Liver (tissue), 9 donors: ENCODE measurements around the gene PRDM8. TPM values are rescaled to one million over a fixed set of nuclear protein-coding genes. Genes with fewer than 3 reads are reported as not detected.

Source experiments
- DNase-seq: peaks from one replicate; pipeline ENCODE4 v3.0.0-alpha.2; 2017; ENCODE audit warnings: low spot score
- H3K27ac ChIP-seq, 2 donors: one replicate each; pipeline ENCODE4 v1.7.0; 2013; ENCODE audit warnings: inconsistent platforms in 2 of 2, low read length in 2 of 2, control low read depth in 1 of 2, low read depth in 1 of 2, mild to moderate bottlenecking in 1 of 2
- H3K27me3 ChIP-seq, 4 donors: one replicate each; pipeline versions ENCODE4 v1.6.1 to v1.7.0; 2013; ENCODE audit warnings: low read length in 3 of 4, inconsistent platforms in 1 of 4, mild to moderate bottlenecking in 1 of 4, moderate library complexity in 1 of 4; ENCODE audit not compliant: control insufficient read depth in 4 of 4, insufficient read depth in 4 of 4
- H3K36me3 ChIP-seq, 4 donors: one replicate each; pipeline versions ENCODE4 v1.6.1 to v1.7.0; 2013; ENCODE audit warnings: low read length in 3 of 4, mild to moderate bottlenecking in 3 of 4, low read depth in 1 of 4, moderate library complexity in 1 of 4; ENCODE audit not compliant: control insufficient read depth in 4 of 4, insufficient read depth in 3 of 4
- H3K4me1 ChIP-seq, 4 donors: one replicate each; pipeline versions ENCODE4 v1.6.1 to v1.7.0; 2013; ENCODE audit warnings: low read length in 3 of 4, mild to moderate bottlenecking in 3 of 4, moderate library complexity in 1 of 4; ENCODE audit not compliant: control insufficient read depth in 4 of 4, insufficient read depth in 4 of 4
- H3K4me3 ChIP-seq, 3 donors: one replicate each; pipeline versions ENCODE4 v1.6.1 to v1.7.0; 2013; ENCODE audit warnings: low read length in 3 of 3, control low read depth in 1 of 3, low read depth in 1 of 3, mild to moderate bottlenecking in 1 of 3
- H3K9ac ChIP-seq, 2 donors: one replicate each; pipeline ENCODE4 v1.7.0; 2013; ENCODE audit warnings: low read length in 2 of 2, mild to moderate bottlenecking in 2 of 2, moderate library complexity in 2 of 2, control low read depth in 1 of 2, low read depth in 1 of 2
- H3K9me3 ChIP-seq, 4 donors: one replicate each; pipeline versions ENCODE4 v1.6.1 to v1.7.0; 2013; ENCODE audit warnings: low read length in 3 of 4; ENCODE audit not compliant: control insufficient read depth in 4 of 4
- ATF3 ChIP-seq: IDR thresholded peaks from 2 replicates; pipeline ENCODE4 v1.6.1; 2016; ENCODE audit warnings: antibody characterized with exemption
- CTCF ChIP-seq: fragments of 150-350 bp; IDR thresholded peaks from 2 replicates; pipeline ENCODE4 v1.5.1; 2017; ENCODE audit warnings: improper control_type of control experiment, low read depth, low read length; ENCODE audit not compliant: missing input control
- EGR1 ChIP-seq, 2 donors: IDR thresholded peaks; 2 replicates each; pipeline ENCODE4 v1.6.1; 2016 to 2018; ENCODE audit warnings: antibody characterized with exemption in 2 of 2, low read depth in 2 of 2
- FOXA1 ChIP-seq: IDR thresholded peaks from 2 replicates; pipeline ENCODE4 v1.6.1; 2016; ENCODE audit warnings: antibody characterized with exemption
- FOXA2 ChIP-seq: IDR thresholded peaks from 2 replicates; pipeline ENCODE4 v1.6.1; 2016; ENCODE audit warnings: antibody characterized with exemption
- GABPA ChIP-seq, 2 donors: IDR thresholded peaks in 1 of 2; conservative IDR thresholded peaks in 1 of 2; 2 replicates each; pipeline ENCODE4 v1.6.1; 2016; ENCODE audit warnings: antibody characterized with exemption in 2 of 2, mild to moderate bottlenecking in 1 of 2, moderate library complexity in 1 of 2
- HNF4A ChIP-seq, 2 donors: conservative IDR thresholded peaks; 2 replicates each; pipeline ENCODE4 v1.6.1; 2016; ENCODE audit warnings: antibody characterized with exemption in 2 of 2, mild to moderate bottlenecking in 2 of 2
- HNF4G ChIP-seq: IDR thresholded peaks from 2 replicates; pipeline ENCODE4 v1.6.1; 2016; ENCODE audit warnings: antibody characterized with exemption
- JUND ChIP-seq, 2 donors: IDR thresholded peaks; 2 replicates each; pipeline ENCODE4 v1.6.1; 2016; ENCODE audit warnings: antibody characterized with exemption in 2 of 2
- MAX ChIP-seq: IDR thresholded peaks from 2 replicates; pipeline ENCODE4 v1.6.1; 2016; ENCODE audit warnings: antibody characterized with exemption
- NR2F2 ChIP-seq: IDR thresholded peaks from 2 replicates; pipeline ENCODE4 v1.6.1; 2016; ENCODE audit warnings: antibody characterized with exemption
- RAD21 ChIP-seq, 2 donors: IDR thresholded peaks; 2 replicates each; pipeline ENCODE4 v1.6.1; 2016; ENCODE audit warnings: antibody characterized with exemption in 2 of 2, mild to moderate bottlenecking in 2 of 2
- RXRA ChIP-seq, 2 donors: IDR thresholded peaks; 2 replicates each; pipeline ENCODE4 v1.6.1; 2017 to 2018; ENCODE audit warnings: antibody characterized with exemption in 2 of 2, mild to moderate bottlenecking in 1 of 2
- SP1 ChIP-seq: IDR thresholded peaks from 2 replicates; pipeline ENCODE4 v1.6.1; 2018; ENCODE audit warnings: antibody characterized with exemption, mild to moderate bottlenecking
- TAF1 ChIP-seq: conservative IDR thresholded peaks from 2 replicates; pipeline ENCODE4 v1.6.1; 2016; ENCODE audit warnings: antibody characterized with exemption, mild to moderate bottlenecking
- YY1 ChIP-seq: IDR thresholded peaks from 2 replicates; pipeline ENCODE4 v1.6.1; 2016; ENCODE audit warnings: antibody characterized with exemption, mild to moderate bottlenecking
- ZBTB33 ChIP-seq: IDR thresholded peaks from 2 replicates; pipeline ENCODE4 v1.6.1; 2016; ENCODE audit warnings: antibody characterized with exemption
- WGBS: extraction: QIAGEN DNeasy Blood & Tissue Kit; methylation state at CpG from one replicate; pipeline ENCODE4 v1.1.7; 2013; 5-methylcytosine and 5-hydroxymethylcytosine counted together
- polyA plus RNA-seq, 2 donors: library from polyadenylated mRNA; stranded (reverse) in 1 of 2; unstranded in 1 of 2; fragments of 200-250 nt in 1 of 2; fragments of >200 nt in 1 of 2; fragmentation: Nextera tagmentation in 1 of 2; extraction: Ambion mirVana in 1 of 2; gene quantifications; one replicate each; pipeline versions ENCODE4 v1.2.1 to v1.2.3, GENCODE V29; 2013 to 2015
- total RNA-seq, 2 donors: library from RNA; depleted of rRNA; stranded (reverse); fragments of >200 nt; gene quantifications; one replicate each; pipeline ENCODE4 v1.2.3, GENCODE V29; 2014
- donor health status: healthy.
- donor health status: healthy.
- donor health status: healthy.
- donor health status: healthy.
- donor health status: healthy.

PRDM8 gene
- total and polyA plus RNA-seq, 4 donors, result 0.05 to 0.14 (median 0.08) TPM; not detected in 1

- no peak for DNase-seq
- WGBS, result 54% methylated on average over 1 of the region's 1 CpG
- Histone ChIP-seq H3K27me3 (peaks cover 0 to 10% (median 3%) of the 10 kb centered on the region in 4 donors), H3K4me1 (no peaks in the 10 kb centered on the region), H3K27ac (no peak overlapping the region), H3K36me3 (no peaks in the 10 kb centered on the region), H3K4me3 (no peak overlapping the region), H3K9ac (no peak overlapping the region), H3K9me3 (no peaks in the 10 kb centered on the region)
- TF ChIP-seq HNF4G, result no peak
- no peak for TF ChIP-seq FOXA1
- TF ChIP-seq NR2F2, result no peak
- TF ChIP-seq MAX, result no peak
- TF ChIP-seq JUND (IDR thresholded peaks at IDR 0.05), result no peak
- TF ChIP-seq ZBTB33, result no peak
- TF ChIP-seq FOXA2, result no peak
- TF ChIP-seq TAF1, result no peak
- TF ChIP-seq CTCF, result no peak
- TF ChIP-seq RAD21 (IDR thresholded peaks at IDR 0.05), result no peak
- no peak for TF ChIP-seq SP1
- TF ChIP-seq RXRA (IDR thresholded peaks at IDR 0.05), result no peak
- no peak for TF ChIP-seq GABPA (IDR thresholded peaks at IDR 0.05 in 1 of 2, conservative IDR thresholded peaks at IDR 0.05 in 1 of 2)
- no peak for TF ChIP-seq HNF4A (conservative IDR thresholded peaks at IDR 0.05)
- no peak for TF ChIP-seq ATF3
- no peak for TF ChIP-seq YY1
- TF ChIP-seq EGR1 (IDR thresholded peaks at IDR 0.05; ENCODE audit: low read depth in 2 of 2), result no peak
Measured at GRCh38 chr4:80235451-80235850, 38.1 kb downstream of the PRDM8 start.

- DNase-seq, result no peak
- no peak overlapping the region for H3K4me3 ChIP-seq
Measured at GRCh38 chr4:80237992-80238391, 40.7 kb downstream of the PRDM8 start.

More at GRCh38 chr4:80237992-80238391, 40.7 kb downstream of the PRDM8 start:
- H3K27ac ChIP-seq, result no peak overlapping the region
- no peak overlapping the region for H3K9ac ChIP-seq
- 63% methylated on average over 6 of the region's 6 CpGs for WGBS
- H3K36me3 ChIP-seq, result no peaks in the 10 kb centered on the region
- TF ChIP-seq TAF1 (no peak), RXRA (IDR thresholded peaks at IDR 0.05) (no peak), HNF4G (no peak), NR2F2 (no peak), HNF4A (conservative IDR thresholded peaks at IDR 0.05) (no peak), MAX (no peak), JUND (IDR thresholded peaks at IDR 0.05) (no peak)
- no peaks in the 10 kb centered on the region for H3K4me1 ChIP-seq
- no peaks in the 10 kb centered on the region for H3K9me3 ChIP-seq
- peaks cover 0 to 10% (median 3%) of the 10 kb centered on the region in 4 donors for H3K27me3 ChIP-seq
